ENCODE data around the gene IGF1R. TPM values are rescaled to one million over a fixed set of nuclear protein-coding genes. Genes with fewer than 3 reads are reported as not detected.

Gene IGF1R
- total and polyA plus RNA-seq, 8 donors = 8.1 to 50.3 (median 36.0) TPM

GRCh38 chr15:98737159-98737558 is 88.8 kb downstream of the IGF1R start:
- no peaks in the 10 kb centered on the region for H3K36me3 ChIP-seq
- peaks cover 0 to 17% (median 14%) of the 10 kb centered on the region in 3 donors for H3K4me1 ChIP-seq
- no peak for DNase-seq
- no peak overlapping the region for H3K4me3 ChIP-seq
- WGBS, 2 donors = 90 to 92% methylated on average over 6 of the region's 6 CpGs
- no peaks in the 10 kb centered on the region for H3K9me3 ChIP-seq
- FAIRE-seq = no peak
- intact Hi-C loops (cut with DNase I) = no loop called here
- no peaks in the 10 kb centered on the region for H3K27me3 ChIP-seq
- no peak for TF ChIP-seq CTCF (IDR thresholded peaks at IDR 0.05)
- ATAC-seq = peak in 1 of 4 donors; percentile 19
- H3K27ac ChIP-seq = no peak overlapping the region

- no peak for ATAC-seq
- FAIRE-seq = no peak
- Histone ChIP-seq H3K36me3 (no peaks in the 10 kb centered on the region), H3K27ac (no peak overlapping the region), H3K4me1 (peaks cover 0 to 17% (median 14%) of the 10 kb centered on the region in 3 donors), H3K4me3 (no peak overlapping the region), H3K27me3 (no peaks in the 10 kb centered on the region), H3K9me3 (no peaks in the 10 kb centered on the region)
- no peak for DNase-seq
- 82 to 94% methylated on average over 7 of the region's 7 CpGs for WGBS, 2 donors
- intact Hi-C loops (cut with DNase I) = no loop called here
- no peak for TF ChIP-seq CTCF (IDR thresholded peaks at IDR 0.05)
Measured at GRCh38 chr15:98737721-98738120, 89.4 kb downstream of the IGF1R start.

GRCh38 chr15:98738689-98739401 is 90.5 kb downstream of the IGF1R start:
- Histone ChIP-seq H3K4me3 (no peak overlapping the region), H3K27ac (no peak overlapping the region), H3K4me1 (peaks cover 0 to 17% (median 13%) of the 10 kb centered on the region in 3 donors), H3K36me3 (no peaks in the 10 kb centered on the region), H3K9me3 (no peaks in the 10 kb centered on the region), H3K27me3 (no peaks in the 10 kb centered on the region)
- DNase-seq = no peak
- ATAC-seq = peak in 2 of 4 donors; percentile 46 to 50
- intact Hi-C loops (cut with DNase I) = no loop called here
- no peak for TF ChIP-seq CTCF (IDR thresholded peaks at IDR 0.05)
- no peak for FAIRE-seq
- WGBS, 2 donors = 62 to 64% methylated on average over 9 of the region's 9 CpGs

GRCh38 chr15:98740295-98740694 is 92.0 kb downstream of the IGF1R start:
- ATAC-seq (no peak), DNase-seq (no peak), FAIRE-seq (no peak)
- H3K4me1 ChIP-seq = peaks cover 0 to 8% (median 7%) of the 10 kb centered on the region in 3 donors
- no peak overlapping the region for H3K4me3 ChIP-seq
- intact Hi-C loops (cut with DNase I) = no loop called here
- no peak overlapping the region for H3K27ac ChIP-seq
- TF ChIP-seq CTCF (IDR thresholded peaks at IDR 0.05) = no peak
- H3K27me3 ChIP-seq = no peaks in the 10 kb centered on the region
- 82 to 88% methylated on average over 4 of the region's 4 CpGs for WGBS, 2 donors
- no peaks in the 10 kb centered on the region for H3K36me3 ChIP-seq
- H3K9me3 ChIP-seq = no peaks in the 10 kb centered on the region

GRCh38 chr15:98740963-98741362 is 92.6 kb downstream of the IGF1R start:
- H3K36me3 ChIP-seq = no peaks in the 10 kb centered on the region
- H3K27me3 ChIP-seq = no peaks in the 10 kb centered on the region
- 72 to 82% methylated on average over 4 of the region's 4 CpGs for WGBS, 2 donors
- DNase-seq (no peak), ATAC-seq (no peak), FAIRE-seq (no peak)
- H3K4me1 ChIP-seq = peaks cover 5 to 15% (median 8%) of the 10 kb centered on the region in 3 donors
- intact Hi-C loops (cut with DNase I) = no loop called here
- H3K27ac ChIP-seq = no peak overlapping the region
- H3K4me3 ChIP-seq = no peak overlapping the region
- no peak for TF ChIP-seq CTCF (IDR thresholded peaks at IDR 0.05)
- no peaks in the 10 kb centered on the region for H3K9me3 ChIP-seq

All from pancreas (tissue), 10 donors.